GM04504 (cell line): Measurements from ENCODE around the gene RALGPS2.

Source experiments
- DNase-seq: peaks from one replicate; pipeline ENCODE4 v3.0.0-alpha.2; 2012; ENCODE audit warnings: low read depth

The RALGPS2 gene

GRCh38 chr1:178962853-178963711, 238.0 kb downstream of the RALGPS2 start:
- no peak for DNase-seq

- DNase-seq: no peak
Measured at GRCh38 chr1:178964469-178965330, 239.7 kb downstream of the RALGPS2 start.

- DNase-seq: no peak
Measured at GRCh38 chr1:178966312-178966711, 241.3 kb downstream of the RALGPS2 start.

GRCh38 chr1:178969226-178969987, 244.4 kb downstream of the RALGPS2 start:
- DNase-seq: no peak

DNA sequence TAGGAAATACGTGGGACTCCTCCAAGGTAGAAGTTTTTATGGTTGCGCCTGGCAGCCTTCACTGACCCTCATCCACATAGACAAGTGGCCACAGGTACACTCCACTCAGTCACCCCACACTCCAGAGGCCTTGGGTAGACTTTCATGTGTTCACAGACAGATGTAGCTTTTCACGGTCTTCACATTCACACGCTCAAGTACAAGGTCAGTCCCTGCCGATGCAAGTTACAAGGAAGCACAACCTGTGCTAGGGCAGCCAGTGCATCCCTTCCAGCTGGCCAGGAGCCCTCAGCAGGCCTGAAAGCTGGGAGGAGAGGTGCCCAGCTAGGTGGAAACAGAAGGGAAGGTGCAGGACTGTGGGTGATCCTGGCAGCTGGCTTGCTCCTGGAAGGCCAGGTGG, 245.1 kb downstream of the RALGPS2 start:
- no peak for DNase-seq
